ENCODE data around the gene IER3.

The IER3 gene

GRCh38 chr6:30744054-30744805, at the start of gene IER3:
TSS of gene IER3 (minus strand) at chr6:30744547. CDS start at chr6:30744518, 29 bp downstream.
- DNase-seq = peak; percentile 80

- DNase-seq = peak; percentile 36
Observed at GRCh38 chr6:30793521-30794194, 49.3 kb upstream of the IER3 start.

- no peak for DNase-seq
Observed at GRCh38 chr6:30792786-30793185, 48.4 kb upstream of the IER3 start.

GRCh38 chr6:30790724-30791383, 46.5 kb upstream of the IER3 start:
- DNase-seq = no peak

- no peak for DNase-seq
Observed at GRCh38 chr6:30789606-30790005, 45.3 kb upstream of the IER3 start.

GRCh38 chr6:30787954-30788353, 43.6 kb upstream of the IER3 start:
- DNase-seq = no peak

GRCh38 chr6:30782425-30783014, 38.2 kb upstream of the IER3 start:
- DNase-seq = no peak

- DNase-seq = peak; percentile 36
Observed at GRCh38 chr6:30781743-30782424, 37.5 kb upstream of the IER3 start.

GRCh38 chr6:30781395-30781742, 37.0 kb upstream of the IER3 start:
- DNase-seq = no peak

- DNase-seq = no peak
Observed at GRCh38 chr6:30780642-30780920, 36.2 kb upstream of the IER3 start.

- DNase-seq = no peak
Observed at GRCh38 chr6:30779850-30780641, 35.7 kb upstream of the IER3 start.

GRCh38 chr6:30778001-30778635, 33.8 kb upstream of the IER3 start:
- no peak for DNase-seq

GRCh38 chr6:30777155-30777485, 32.8 kb upstream of the IER3 start:
- DNase-seq = no peak

GRCh38 chr6:30776390-30777154, 32.2 kb upstream of the IER3 start:
- no peak for DNase-seq

- no peak for DNase-seq
Observed at GRCh38 chr6:30775104-30775503, 30.8 kb upstream of the IER3 start.

- no peak for DNase-seq
Observed at GRCh38 chr6:30774701-30775100, 30.4 kb upstream of the IER3 start.

- no peak for DNase-seq
Observed at GRCh38 chr6:30770592-30770991, 26.2 kb upstream of the IER3 start.

GRCh38 chr6:30769853-30770524, 25.6 kb upstream of the IER3 start:
- no peak for DNase-seq

GRCh38 chr6:30769088-30769852, 24.9 kb upstream of the IER3 start:
- peak; percentile 63 for DNase-seq

- no peak for DNase-seq
Observed at GRCh38 chr6:30768634-30769087, 24.3 kb upstream of the IER3 start.

Measured in activated T-cell treated with anti-CD3 and anti-CD28 coated beads, Interleukin-2, amount 50 U/mL, for 1 hour (primary cell).